Measurements from ENCODE around the gene MAST4. TPM values are rescaled to one million over a fixed set of nuclear protein-coding genes. Genes with fewer than 3 reads are reported as not detected.

Gene MAST4
- total and polyA plus RNA-seq, 2 of the 4 experiments (the other 2 are of a cell fraction) = 4.8 to 6.8 TPM

- Histone ChIP-seq H2AK9ac (replicated peaks; ENCODE audit: low read depth, low read length, poor library complexity) (no peak overlapping the region), H3K23ac (ENCODE audit: low read depth, low read length) (no peak overlapping the region), H2BK5ac (ENCODE audit: low read depth, low read length, poor library complexity, severe bottlenecking) (no peak overlapping the region), H4K5ac (ENCODE audit: low read depth, low read length) (no peak overlapping the region), H2BK15ac (ENCODE audit: low read depth, low read length) (no peak overlapping the region), H3K36me3 (ENCODE audit: control insufficient read depth, insufficient read depth, low read length) (peaks cover 3% of the 10 kb centered on the region; the same call in 1 of the 2 replicates), H3K9ac (ENCODE audit: low read depth, low read length) (no peak overlapping the region), H3K9me1 (ENCODE audit: insufficient read depth, low read length) (peaks cover 10% of the 10 kb centered on the region), H3K27ac (ENCODE audit: insufficient read depth, low read length) (no peak overlapping the region), H3K4me1 (ENCODE audit: control insufficient read depth, insufficient read depth, low read length) (peaks cover 9% of the 10 kb centered on the region), H3K14ac (replicated peaks; ENCODE audit: low read depth, low read length) (no peak overlapping the region), H2AK5ac (ENCODE audit: low read depth, low read length) (no peak overlapping the region), H4K8ac (ENCODE audit: low read depth in 2 of 2, low read length in 2 of 2) (no peak overlapping the region), H4K20me1 (ENCODE audit: insufficient read depth, low read length) (no peaks in the 10 kb centered on the region), H3K4me3 (ENCODE audit: insufficient read depth, low read depth, low read length) (no peak overlapping the region), H3K4me2 (ENCODE audit: low read depth, low read length) (no peak overlapping the region), H2AFZ (replicated peaks; ENCODE audit: low read length, poor library complexity) (no peak overlapping the region), H4K91ac (ENCODE audit: insufficient read depth, low read depth, low read length) (no peak overlapping the region), H3K56ac (ENCODE audit: extremely low read depth, insufficient read depth, low read length) (no peak overlapping the region), H2BK120ac (ENCODE audit: low read depth, low read length) (no peak overlapping the region), H3K18ac (ENCODE audit: low read depth, low read length) (no peak overlapping the region), H2BK20ac (ENCODE audit: low read depth, low read length) (no peak overlapping the region), H3K79me1 (ENCODE audit: low read depth in 1 of 2, low read length in 2 of 2) (peaks cover 3 to 20% of the 10 kb centered on the region in 2 experiments; a peak in 2 of 4 replicates), H3K27me3 (ENCODE audit: control insufficient read depth, insufficient read depth, low read length) (no peaks in the 10 kb centered on the region), H3K9me3 (ENCODE audit: control insufficient read depth, insufficient read depth, low read length) (no peaks in the 10 kb centered on the region), H3K4ac (ENCODE audit: low read depth, low read length) (no peak overlapping the region)
- 100% methylated on average over 1 of the region's 2 CpGs; no CpG with 5 or more reads in 1 of the 2 experiments for WGBS, 2 experiments (ENCODE audit: extremely low coverage in 2 of 2, insufficient read length in 1 of 2)
- intact Hi-C loops (cut with micrococcal nuclease) (no loop called here), in situ Hi-C loops (cut with MboI; ENCODE audit: low sequenced_read_pairs) (no loop called here), dilution Hi-C loops (cut with HindIII; ENCODE audit: low sequenced_read_pairs, unreplicated experiment) (no loop called here)
- DNase-seq (no peak), ATAC-seq (ENCODE audit: low read depth) (no peak)
- BruUV-seq (replicated peaks) = no TSS peak
- ChIA-PET POLR2A (ENCODE audit: unreplicated experiment) (no interaction called here), CTCF (no interaction called here)
- TF ChIP-seq ELK1 (IDR thresholded peaks at IDR 0.05; ENCODE audit: borderline replicate concordance, low read depth, low read length) = no peak
- no peak for TF ChIP-seq MXI1 (IDR thresholded peaks at IDR 0.05; ENCODE audit: borderline replicate concordance, low read depth, low read length)
- TF ChIP-seq FOS (IDR thresholded peaks at IDR 0.05; ENCODE audit: low read depth, low read length) = no peak
- no peak for TF ChIP-seq MAZ (IDR thresholded peaks at IDR 0.05; ENCODE audit: borderline replicate concordance, low read depth, low read length)
Observed at GRCh38 chr5:67090040-67090439, 493.8 kb downstream of the MAST4 start.

All from IMR-90 (cell line).